ENCODE measurements around the gene UNC45B. TPM values are rescaled to one million over a fixed set of nuclear protein-coding genes. Genes with fewer than 3 reads are reported as not detected.

The UNC45B gene
- total and polyA plus RNA-seq, 2 donors (not counting 1 experiment from before 2014, with no cell fraction given): not detected

- no peaks in the 10 kb centered on the region for H3K4me1 Mint-ChIP-seq
- TF ChIP-seq EZH2 (IDR thresholded peaks at IDR 0.05; ENCODE audit: borderline replicate concordance, insufficient read depth, low read depth, low read length, poor library complexity, severe bottlenecking): no peak
- no peak for TF ChIP-seq CTCF (IDR thresholded peaks at IDR 0.05)
- H3K9me3 Mint-ChIP-seq (ENCODE audit: insufficient read depth): no peaks in the 10 kb centered on the region
- Histone ChIP-seq H3K4me1 (ENCODE audit: control insufficient read depth in 2 of 2, insufficient read depth in 2 of 2, low read length in 2 of 2) (no peaks in the 10 kb centered on the region), H3K27ac (ENCODE audit: low read length in 2 of 2) (no peak overlapping the region), H4K20me1 (ENCODE audit: control insufficient read depth, insufficient read depth, low read length, poor library complexity, severe bottlenecking) (no peaks in the 10 kb centered on the region), H3K4me3 (ENCODE audit: control extremely low read depth in 1 of 5, extremely low read depth in 1 of 5, insufficient read depth in 1 of 5, low read depth in 2 of 5, low read length in 4 of 5) (no peak overlapping the region), H3K9ac (ENCODE audit: low read length) (no peak overlapping the region), H3K9me3 (ENCODE audit: control extremely low read depth in 1 of 3, control insufficient read depth in 2 of 3, insufficient read depth in 1 of 3, low read length in 2 of 3) (peaks cover 0 to 3% (median 0%) of the 10 kb centered on the region in 3 donors), H3K79me2 (ENCODE audit: control insufficient read depth, insufficient read depth, low read length) (no peaks in the 10 kb centered on the region), H3K27me3 (replicated peaks in 1 of 4; ENCODE audit: control extremely low read depth in 1 of 4, control insufficient read depth in 3 of 4, insufficient read depth in 4 of 4, low read length in 3 of 4) (no peaks in the 10 kb centered on the region), H2AFZ (ENCODE audit: insufficient read depth, low read depth, low read length, poor library complexity, severe bottlenecking) (no peak overlapping the region), H3K4me2 (replicated peaks; ENCODE audit: low read depth, low read length, poor library complexity, severe bottlenecking) (no peak overlapping the region), H3K36me3 (replicated peaks in 1 of 2; ENCODE audit: control extremely low read depth in 1 of 2, control insufficient read depth in 1 of 2, extremely low read depth in 1 of 2, insufficient read depth in 2 of 2, low read length in 1 of 2) (peaks cover 7 to 42% of the 10 kb centered on the region in 2 experiments)
- no peak overlapping the region for H3K27ac Mint-ChIP-seq
- WGBS (ENCODE audit: insufficient coverage): no CpG with 5 or more reads among the region's 2 CpGs
- no peak overlapping the region for H3K4me3 Mint-ChIP-seq
- POLR2A ChIA-PET: no interaction called here
- H3K27me3 Mint-ChIP-seq: no peaks in the 10 kb centered on the region
- CTCF ChIA-PET: no interaction called here
- DNase-seq (no peak), ATAC-seq (ENCODE audit: low read depth) (no peak)
- intact Hi-C loops (cut with micrococcal nuclease): no loop called here
These were observed 45.9 kb upstream of the UNC45B start for GRCh38 chr17:35101725-35102124.

- no peak overlapping the region for H3K27ac ChIP-seq (ENCODE audit: low read length in 2 of 2)
- H3K9ac ChIP-seq (ENCODE audit: low read length): no peak overlapping the region
- ChIA-PET POLR2A (interaction anchor here (0.6 kb wide), 1 partner anchor 40 kb away, joined by 5 read pairs; no protein-coding TSS in a partner anchor), CTCF (interaction anchor here (0.6 to 1.4 kb wide), 3 partner anchors 14 to 409 kb away, joined by 3 to 4 read pairs (median 3); partner anchors contain the start of gene RAD51D)
- Mint-ChIP-seq H3K4me3 (no peak overlapping the region), H3K9me3 (ENCODE audit: insufficient read depth) (no peaks in the 10 kb centered on the region), H3K4me1 (no peaks in the 10 kb centered on the region), H3K27ac (no peak overlapping the region), H3K27me3 (no peaks in the 10 kb centered on the region)
- ATAC-seq (ENCODE audit: low read depth): no peak
- no peak overlapping the region for H3K4me3 ChIP-seq (ENCODE audit: control extremely low read depth in 1 of 5, extremely low read depth in 1 of 5, insufficient read depth in 1 of 5, low read depth in 2 of 5, low read length in 4 of 5)
- H3K27me3 ChIP-seq (replicated peaks in 1 of 4; ENCODE audit: control extremely low read depth in 1 of 4, control insufficient read depth in 3 of 4, insufficient read depth in 4 of 4, low read length in 3 of 4): no peaks in the 10 kb centered on the region
- intact Hi-C loops (cut with micrococcal nuclease): no loop called here
- H3K79me2 ChIP-seq (ENCODE audit: control insufficient read depth, insufficient read depth, low read length): no peaks in the 10 kb centered on the region
- no peak for DNase-seq
- H3K4me2 ChIP-seq (replicated peaks; ENCODE audit: low read depth, low read length, poor library complexity, severe bottlenecking): no peak overlapping the region
- no peak for TF ChIP-seq CTCF (IDR thresholded peaks at IDR 0.05)
- no peak for TF ChIP-seq EZH2 (IDR thresholded peaks at IDR 0.05; ENCODE audit: borderline replicate concordance, insufficient read depth, low read depth, low read length, poor library complexity, severe bottlenecking)
- peaks cover 0 to 3% (median 0%) of the 10 kb centered on the region in 3 donors for H3K9me3 ChIP-seq (ENCODE audit: control extremely low read depth in 1 of 3, control insufficient read depth in 2 of 3, insufficient read depth in 1 of 3, low read length in 2 of 3)
- WGBS (ENCODE audit: insufficient coverage): 100% methylated on average over 3 of the region's 5 CpGs
- no peaks in the 10 kb centered on the region for H3K4me1 ChIP-seq (ENCODE audit: control insufficient read depth in 2 of 2, insufficient read depth in 2 of 2, low read length in 2 of 2)
- H2AFZ ChIP-seq (ENCODE audit: insufficient read depth, low read depth, low read length, poor library complexity, severe bottlenecking): no peak overlapping the region
- H4K20me1 ChIP-seq (ENCODE audit: control insufficient read depth, insufficient read depth, low read length, poor library complexity, severe bottlenecking): no peaks in the 10 kb centered on the region
- peaks cover 8 to 45% of the 10 kb centered on the region in 2 experiments for H3K36me3 ChIP-seq (replicated peaks in 1 of 2; ENCODE audit: control extremely low read depth in 1 of 2, control insufficient read depth in 1 of 2, extremely low read depth in 1 of 2, insufficient read depth in 2 of 2, low read length in 1 of 2)
These were observed 44.3 kb upstream of the UNC45B start for GRCh38 chr17:35103271-35103670.

Measured in B cell (primary cell).